Non-pigmented ciliary epithelial cell (primary cell): Measurements from ENCODE around the gene KCND3.

ENCODE experiments used
- DNase-seq: peaks from one replicate; pipeline ENCODE4 v3.0.0-alpha.2; 2010; ENCODE audit warnings: low read depth

The KCND3 gene

GRCh38 chr1:111843177-111843576 is 146.3 kb downstream of the KCND3 start:
- DNase-seq: no peak

DNA sequence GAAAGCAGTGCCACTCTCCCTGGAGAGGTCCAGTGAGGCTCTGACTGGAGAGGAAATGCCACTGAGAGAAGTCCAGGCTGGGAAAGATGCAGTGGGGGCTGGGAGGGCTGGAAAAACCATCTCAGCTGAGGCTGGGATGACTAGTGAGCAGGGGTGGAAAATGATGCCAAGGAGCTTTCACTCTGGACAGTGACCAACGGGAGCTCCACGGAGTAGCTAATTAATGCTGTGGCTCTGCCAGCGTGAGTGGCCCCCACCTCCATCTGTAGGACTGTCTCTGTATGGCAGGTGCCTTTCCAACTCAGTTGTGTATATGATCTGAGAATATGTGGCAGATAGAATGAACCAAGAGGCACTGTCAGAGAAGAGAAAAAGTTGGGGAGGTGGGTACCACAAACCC is 147.1 kb downstream of the KCND3 start:
- DNase-seq: no peak

GRCh38 chr1:111841746-111842145 is 147.7 kb downstream of the KCND3 start:
- DNase-seq: no peak

GRCh38 chr1:111841189-111841588 is 148.3 kb downstream of the KCND3 start:
- DNase-seq: no peak

DNA sequence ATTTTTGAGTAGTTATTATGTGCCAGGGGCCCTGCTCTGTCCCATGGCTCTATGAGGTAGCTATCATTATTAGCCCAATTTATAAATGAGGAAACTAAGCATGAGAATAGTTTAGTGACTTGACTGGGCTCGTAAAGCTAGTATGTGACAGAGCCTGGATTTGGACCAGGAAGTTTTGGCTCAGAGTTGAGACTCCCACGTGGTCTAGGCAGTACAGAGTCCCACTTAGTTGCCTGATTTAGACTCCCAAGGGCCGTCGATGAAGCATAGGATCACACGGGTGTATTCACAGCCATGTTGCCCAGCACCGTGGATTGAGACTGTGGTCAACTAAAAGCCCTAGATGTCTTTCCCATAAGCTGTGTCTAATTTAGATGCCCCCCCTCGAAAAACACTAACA is 152.1 kb downstream of the KCND3 start:
- no peak for DNase-seq

DNA sequence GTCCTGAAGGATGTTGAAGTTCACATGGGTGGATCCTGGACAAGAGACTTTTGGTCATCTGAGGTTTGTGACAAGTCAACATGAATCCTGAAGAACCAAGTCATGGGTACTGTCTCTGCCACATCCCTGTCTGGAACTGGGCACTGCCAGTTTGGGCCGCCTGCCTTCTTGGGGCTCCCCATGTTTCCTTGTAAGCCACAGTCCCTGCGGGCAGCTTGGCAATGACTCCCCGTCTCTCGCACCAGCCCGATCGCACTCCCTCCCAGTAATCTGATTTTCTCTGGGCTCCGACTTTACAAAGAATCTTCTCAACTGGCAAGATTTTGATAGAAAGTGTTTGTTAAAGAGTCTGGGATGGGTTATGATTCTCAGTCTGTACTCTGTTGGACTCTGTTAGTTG is 153.4 kb downstream of the KCND3 start:
- DNase-seq: no peak

DNA sequence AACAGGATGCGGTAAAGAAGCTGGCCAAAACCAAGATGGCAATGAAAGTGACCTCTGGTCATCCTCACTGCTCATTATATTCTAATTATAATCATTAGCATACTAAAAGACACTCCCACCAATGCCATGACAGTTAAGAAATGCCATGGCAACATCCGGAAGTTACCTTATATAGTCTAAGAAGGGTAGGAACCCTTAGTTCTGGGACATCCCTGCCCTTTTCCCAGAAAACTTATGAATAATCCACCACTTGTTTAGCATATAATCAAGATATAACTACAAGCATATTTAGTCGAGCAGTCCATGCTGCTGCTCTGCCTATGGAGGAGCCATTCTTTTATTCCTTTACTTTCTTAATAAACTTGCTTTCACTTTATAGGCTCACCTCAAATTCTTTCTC is 154.0 kb downstream of the KCND3 start:
- DNase-seq: no peak

- DNase-seq: no peak
These were observed 154.5 kb downstream of the KCND3 start for GRCh38 chr1:111834956-111835355.

DNA sequence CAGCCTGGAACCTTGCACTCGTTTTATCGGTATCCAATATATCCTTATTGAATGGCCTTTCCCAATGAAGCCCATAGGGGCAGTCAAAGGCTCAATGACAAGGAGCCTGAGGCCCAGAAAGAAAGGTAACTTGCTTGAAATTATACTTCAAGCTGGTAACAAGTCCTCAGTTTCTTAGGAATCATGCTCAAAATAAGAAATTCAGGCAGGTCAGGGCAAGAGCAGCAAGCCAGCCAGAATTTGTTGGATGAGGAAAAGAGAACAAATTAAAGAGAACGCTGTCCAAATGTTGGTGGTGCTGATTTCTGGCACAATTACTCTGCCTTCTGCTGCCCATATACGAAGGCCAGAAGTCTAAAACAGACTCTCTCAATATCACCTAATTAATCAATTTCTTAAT is 156.1 kb downstream of the KCND3 start:
- DNase-seq: no peak

- DNase-seq: no peak
These were observed 156.8 kb downstream of the KCND3 start for GRCh38 chr1:111832521-111833155.

DNA sequence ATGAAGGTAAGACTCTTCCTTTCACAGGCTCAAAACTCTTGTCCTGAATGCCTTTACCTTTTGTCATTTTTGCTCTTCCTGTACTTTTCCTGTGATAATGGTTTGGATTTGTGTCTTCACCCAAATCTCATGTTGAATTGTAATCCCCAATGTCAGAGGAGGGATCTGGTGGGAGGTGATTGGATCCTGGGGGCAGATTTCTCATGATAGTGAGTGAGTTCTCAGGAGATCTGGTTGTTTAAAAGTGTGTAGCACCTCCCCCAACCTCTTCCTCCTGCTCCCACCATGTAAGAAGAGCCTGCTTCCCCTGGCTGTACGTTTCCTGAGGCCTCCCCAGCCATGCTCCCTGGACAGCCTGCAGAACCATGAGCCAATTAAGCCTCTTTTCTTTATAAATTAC is 158.3 kb downstream of the KCND3 start:
- no peak for DNase-seq

DNA sequence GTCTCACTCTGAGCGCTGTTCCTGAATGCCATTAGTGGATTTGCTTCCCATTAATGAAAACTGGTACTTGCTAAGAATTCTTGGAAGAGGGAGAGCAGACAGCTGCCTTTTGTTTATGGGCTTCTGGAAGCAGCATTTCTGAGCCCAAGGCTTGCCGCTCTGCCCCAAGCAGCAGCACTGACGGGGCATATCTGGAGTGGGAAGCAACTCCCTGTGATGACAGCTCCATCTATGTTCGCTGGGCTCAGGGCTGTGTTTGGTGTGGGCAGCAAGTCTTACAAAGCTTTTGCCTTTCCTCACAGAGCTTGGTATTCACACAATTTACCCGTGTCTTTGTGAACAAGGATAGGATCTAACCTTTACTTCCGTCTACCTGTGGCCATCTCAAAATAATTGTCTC is 161.5 kb downstream of the KCND3 start:
- no peak for DNase-seq

DNA sequence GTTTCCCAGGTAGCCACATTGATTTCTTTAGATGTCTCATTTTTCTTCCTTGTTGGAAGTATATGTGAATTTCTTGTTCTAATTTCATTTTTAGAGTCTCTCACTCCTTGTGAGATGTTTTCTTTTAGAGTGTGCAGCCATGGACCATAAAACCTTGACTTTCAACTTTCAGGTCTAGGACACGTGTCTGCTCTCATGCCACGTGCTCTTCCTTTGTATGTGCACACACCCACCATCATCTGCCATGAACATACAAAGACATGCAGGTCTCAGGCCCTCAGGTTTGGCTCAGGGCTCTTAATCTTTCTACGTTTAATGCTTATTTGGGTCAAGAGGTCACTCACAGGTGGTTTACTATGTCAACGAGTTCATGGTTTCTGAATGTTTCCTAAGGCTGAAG is 163.2 kb downstream of the KCND3 start:
- DNase-seq: no peak

DNA sequence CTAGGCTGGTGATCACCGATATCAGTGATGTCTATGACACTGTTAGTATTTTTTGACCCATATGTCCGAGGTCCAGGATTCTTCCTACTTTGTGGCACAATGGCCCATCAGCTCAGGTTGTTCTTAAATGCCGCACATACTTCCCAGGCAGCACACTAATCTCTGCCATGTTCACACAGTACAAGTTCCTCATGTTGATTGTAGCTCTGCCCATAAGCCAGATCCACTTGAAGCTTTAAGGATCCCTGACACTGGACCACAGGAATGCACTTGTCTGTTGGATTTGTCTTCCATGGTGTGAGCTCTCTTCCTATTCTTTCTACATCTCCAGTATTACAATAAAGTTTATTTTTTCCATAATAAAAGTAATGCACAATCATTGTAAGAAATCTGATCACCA is 164.3 kb downstream of the KCND3 start:
- DNase-seq: no peak

GRCh38 chr1:111822138-111822537 is 167.3 kb downstream of the KCND3 start:
- DNase-seq: no peak

DNA sequence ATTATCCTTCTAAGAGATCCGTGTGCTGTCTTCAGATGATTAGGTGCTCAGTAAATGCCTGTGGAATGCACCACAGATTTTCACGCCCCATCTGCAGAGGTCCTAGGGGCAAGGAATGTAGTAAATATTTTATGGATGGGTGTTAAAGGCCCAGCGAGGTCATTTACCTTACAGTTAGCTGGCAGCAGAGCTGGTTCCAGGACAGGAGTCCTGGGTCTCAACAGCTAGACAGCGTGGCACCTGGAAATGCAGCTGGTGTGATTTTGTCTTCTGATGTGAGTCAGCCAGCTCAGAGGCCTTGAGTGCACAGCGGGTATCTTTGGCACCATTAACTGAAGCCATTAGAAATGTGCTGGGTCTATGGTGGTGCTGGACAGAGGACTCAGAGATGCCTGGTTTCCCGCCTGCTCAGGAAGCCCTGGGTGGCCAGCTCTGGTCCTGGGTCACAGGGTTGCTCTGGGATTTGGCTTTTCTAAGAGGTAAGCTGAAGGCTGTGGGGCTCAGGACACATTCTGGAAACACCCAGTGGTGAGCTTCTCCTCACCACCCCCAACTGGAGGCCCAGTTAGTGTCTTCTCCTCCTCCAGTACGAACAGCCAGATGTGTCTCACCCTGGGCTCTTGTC is 168.2 kb downstream of the KCND3 start:
- no peak for DNase-seq

- DNase-seq: no peak
These were observed 169.8 kb downstream of the KCND3 start for GRCh38 chr1:111819566-111820263.

- DNase-seq: no peak
These were observed 170.9 kb downstream of the KCND3 start for GRCh38 chr1:111818546-111818945.

DNA sequence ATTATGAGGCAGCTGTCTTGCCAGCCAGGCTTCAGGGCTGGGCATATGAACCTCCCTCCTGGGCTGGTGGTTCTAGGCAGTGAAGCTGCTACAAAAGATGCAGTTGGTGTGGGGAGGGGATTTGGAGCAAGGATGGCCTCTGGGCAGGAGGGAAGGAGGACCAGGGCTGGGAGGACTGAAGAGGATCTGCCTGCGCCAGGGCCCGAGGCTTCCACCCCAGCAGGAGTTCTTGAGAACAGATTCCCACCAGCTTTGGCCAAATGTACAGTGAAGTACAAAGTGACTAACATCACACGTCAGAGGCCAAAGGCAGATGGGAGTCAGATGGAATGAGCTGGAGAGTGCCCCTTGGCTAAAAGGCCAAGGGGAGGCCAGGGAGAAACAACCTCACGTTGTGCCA is 171.4 kb downstream of the KCND3 start:
- DNase-seq: no peak

DNA sequence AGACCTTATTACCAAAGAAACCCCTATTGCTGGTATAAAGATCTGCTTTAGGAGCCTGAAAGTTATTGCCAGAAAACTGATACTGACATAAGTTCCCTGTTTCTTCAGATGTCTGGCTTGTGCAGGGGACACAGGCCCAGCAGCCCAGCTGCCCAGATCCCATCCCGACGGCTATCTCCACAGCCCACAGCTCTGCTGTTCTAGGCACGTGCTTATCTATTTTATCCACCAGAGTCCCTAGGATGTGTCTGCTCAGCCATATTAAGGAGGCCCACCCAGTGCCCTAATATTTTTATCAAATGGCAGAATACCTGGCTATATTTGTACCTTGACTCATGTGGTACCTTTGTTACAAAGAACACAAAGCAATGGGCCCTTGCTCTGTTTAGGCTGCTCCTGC is 174.8 kb downstream of the KCND3 start:
- no peak for DNase-seq

GRCh38 chr1:111814305-111814628 is 175.2 kb downstream of the KCND3 start:
- no peak for DNase-seq

- DNase-seq: no peak
These were observed 175.8 kb downstream of the KCND3 start for GRCh38 chr1:111813440-111814304.

- DNase-seq: no peak
These were observed 177.2 kb downstream of the KCND3 start for GRCh38 chr1:111812306-111812705.
